ENCODE measurements around the gene IL11. TPM values are rescaled to one million over a fixed set of nuclear protein-coding genes. Genes with fewer than 3 reads are reported as not detected.

IL11 gene
- polyA plus RNA-seq, 2 of the 4 experiments (the other 2 are of a cell fraction), result 52.4 to 100.0 TPM

DNA sequence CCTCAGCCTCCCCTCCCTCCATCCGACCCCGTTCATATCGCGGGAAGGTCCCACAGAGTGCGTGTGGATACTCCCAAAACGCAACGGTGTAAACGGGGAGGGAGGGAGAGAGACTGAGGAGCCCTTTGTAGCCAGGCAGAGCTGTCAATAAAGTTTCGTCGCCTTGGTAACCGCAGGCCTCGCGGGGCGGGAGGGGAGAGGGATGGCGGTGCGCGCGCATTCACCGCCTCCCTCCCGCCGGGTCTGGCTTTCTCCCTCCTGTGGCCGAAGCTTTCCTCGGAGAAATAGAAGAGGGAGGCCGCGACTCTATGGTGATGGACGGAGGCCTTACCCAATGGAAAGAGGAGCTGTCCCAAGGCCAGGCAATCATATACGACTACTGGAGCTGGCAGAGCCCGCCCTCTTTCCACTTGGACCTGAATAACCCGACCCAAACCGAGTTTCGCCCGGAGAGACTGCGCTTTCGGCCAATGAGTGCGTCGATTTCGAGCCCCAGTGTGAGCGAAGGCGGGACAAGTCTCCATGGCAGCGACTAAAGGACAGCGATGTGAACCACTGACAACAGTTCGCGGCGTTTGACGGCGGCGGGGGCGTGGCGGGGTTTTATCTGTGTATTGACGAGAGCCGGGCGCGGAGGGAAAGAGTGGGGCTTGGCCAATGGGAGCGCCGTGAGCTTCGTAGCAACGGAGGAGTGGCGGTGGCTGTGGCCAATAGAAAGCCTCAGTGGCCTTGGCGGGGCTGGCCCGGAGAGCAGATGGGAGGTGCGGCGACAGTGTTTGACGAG lies 31.0 kb downstream of the IL11 start, which contains the start of gene KMT5C (continued):
- TF ChIP-seq, protein P1, sequence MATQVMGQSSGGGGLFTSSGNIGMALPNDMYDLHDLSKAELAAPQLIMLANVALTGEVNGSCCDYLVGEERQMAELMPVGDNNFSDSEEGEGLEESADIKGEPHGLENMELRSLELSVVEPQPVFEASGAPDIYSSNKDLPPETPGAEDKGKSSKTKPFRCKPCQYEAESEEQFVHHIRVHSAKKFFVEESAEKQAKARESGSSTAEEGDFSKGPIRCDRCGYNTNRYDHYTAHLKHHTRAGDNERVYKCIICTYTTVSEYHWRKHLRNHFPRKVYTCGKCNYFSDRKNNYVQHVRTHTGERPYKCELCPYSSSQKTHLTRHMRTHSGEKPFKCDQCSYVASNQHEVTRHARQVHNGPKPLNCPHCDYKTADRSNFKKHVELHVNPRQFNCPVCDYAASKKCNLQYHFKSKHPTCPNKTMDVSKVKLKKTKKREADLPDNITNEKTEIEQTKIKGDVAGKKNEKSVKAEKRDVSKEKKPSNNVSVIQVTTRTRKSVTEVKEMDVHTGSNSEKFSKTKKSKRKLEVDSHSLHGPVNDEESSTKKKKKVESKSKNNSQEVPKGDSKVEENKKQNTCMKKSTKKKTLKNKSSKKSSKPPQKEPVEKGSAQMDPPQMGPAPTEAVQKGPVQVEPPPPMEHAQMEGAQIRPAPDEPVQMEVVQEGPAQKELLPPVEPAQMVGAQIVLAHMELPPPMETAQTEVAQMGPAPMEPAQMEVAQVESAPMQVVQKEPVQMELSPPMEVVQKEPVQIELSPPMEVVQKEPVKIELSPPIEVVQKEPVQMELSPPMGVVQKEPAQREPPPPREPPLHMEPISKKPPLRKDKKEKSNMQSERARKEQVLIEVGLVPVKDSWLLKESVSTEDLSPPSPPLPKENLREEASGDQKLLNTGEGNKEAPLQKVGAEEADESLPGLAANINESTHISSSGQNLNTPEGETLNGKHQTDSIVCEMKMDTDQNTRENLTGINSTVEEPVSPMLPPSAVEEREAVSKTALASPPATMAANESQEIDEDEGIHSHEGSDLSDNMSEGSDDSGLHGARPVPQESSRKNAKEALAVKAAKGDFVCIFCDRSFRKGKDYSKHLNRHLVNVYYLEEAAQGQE (IDR thresholded peaks at IDR 0.05), result 0 out of 2 replicates have a peak, but pooled peaks have one; percentile 6

DNA sequence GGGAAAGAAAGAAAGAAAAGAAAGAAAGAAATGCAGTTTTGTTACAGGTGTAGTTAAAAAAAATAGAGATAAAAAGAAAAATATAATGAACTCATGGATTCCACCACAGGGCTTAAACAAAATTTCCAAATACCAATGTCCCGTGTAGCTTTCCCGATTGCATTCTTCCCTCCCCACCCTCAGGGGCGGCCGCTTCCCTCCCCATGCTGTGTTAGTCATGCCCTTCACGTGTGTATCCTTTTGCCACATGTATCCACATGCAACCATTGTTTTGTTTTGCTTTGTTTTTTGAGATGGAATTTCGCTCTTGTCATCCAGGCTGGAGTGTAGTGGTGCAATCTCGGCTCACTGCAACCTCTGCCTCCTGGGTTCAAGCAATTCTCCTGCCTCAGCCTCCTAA lies 34.2 kb downstream of the IL11 start:
- POLR2A ChIA-PET, result interaction anchor here (0.7 to 1.0 kb wide), 2 partner anchors 42 to 72 kb away, joined by 3 to 5 read pairs; no protein-coding TSS in a partner anchor
- DNase-seq (ENCODE audit: low read depth in 1 of 2, low spot score in 1 of 2), result no peak
- no peaks in the 10 kb centered on the region for H3K9me3 ChIP-seq
- no peak for FAIRE-seq
- no peak for ATAC-seq
- no peak overlapping the region for H3K4me2 ChIP-seq
- 66% methylated on average over 7 of the region's 7 CpGs for WGBS (ENCODE audit: missing lambda C conversion rate)
- H3K4me1 ChIP-seq, result peaks cover 10% of the 10 kb centered on the region
- CTCF ChIA-PET, result interaction anchor here (0.7 to 4.9 kb wide), 5 partner anchors 11 to 73 kb away, joined by 3 to 84 read pairs (median 24); partner anchors contain the start of gene TMEM150B
- H3K27ac ChIP-seq, result no peak overlapping the region
- no peak overlapping the region for H3K4me3 ChIP-seq
- no peak for TF ChIP-seq RNF2 (IDR thresholded peaks at IDR 0.05; ENCODE audit: borderline replicate concordance, low read depth)
- no peak for TF ChIP-seq EHMT2 (IDR thresholded peaks at IDR 0.05; ENCODE audit: low read depth)
- no peak for TF ChIP-seq FOSL2 (IDR thresholded peaks at IDR 0.05)
- TF ChIP-seq FOSL2 (CRISPR knock-in tag; IDR thresholded peaks at IDR 0.05), result no peak
- TF ChIP-seq, protein P2, sequence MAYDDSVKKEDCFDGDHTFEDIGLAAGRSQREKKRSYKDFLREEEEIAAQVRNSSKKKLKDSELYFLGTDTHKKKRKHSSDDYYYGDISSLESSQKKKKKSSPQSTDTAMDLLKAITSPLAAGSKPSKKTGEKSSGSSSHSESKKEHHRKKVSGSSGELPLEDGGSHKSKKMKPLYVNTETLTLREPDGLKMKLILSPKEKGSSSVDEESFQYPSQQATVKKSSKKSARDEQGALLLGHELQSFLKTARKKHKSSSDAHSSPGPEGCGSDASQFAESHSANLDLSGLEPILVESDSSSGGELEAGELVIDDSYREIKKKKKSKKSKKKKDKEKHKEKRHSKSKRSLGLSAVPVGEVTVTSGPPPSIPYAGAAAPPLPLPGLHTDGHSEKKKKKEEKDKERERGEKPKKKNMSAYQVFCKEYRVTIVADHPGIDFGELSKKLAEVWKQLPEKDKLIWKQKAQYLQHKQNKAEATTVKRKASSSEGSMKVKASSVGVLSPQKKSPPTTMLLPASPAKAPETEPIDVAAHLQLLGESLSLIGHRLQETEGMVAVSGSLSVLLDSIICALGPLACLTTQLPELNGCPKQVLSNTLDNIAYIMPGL (CRISPR knock-in tag; IDR thresholded peaks at IDR 0.05; ENCODE audit: borderline replicate concordance), result no peak
- TF ChIP-seq, protein P3, sequence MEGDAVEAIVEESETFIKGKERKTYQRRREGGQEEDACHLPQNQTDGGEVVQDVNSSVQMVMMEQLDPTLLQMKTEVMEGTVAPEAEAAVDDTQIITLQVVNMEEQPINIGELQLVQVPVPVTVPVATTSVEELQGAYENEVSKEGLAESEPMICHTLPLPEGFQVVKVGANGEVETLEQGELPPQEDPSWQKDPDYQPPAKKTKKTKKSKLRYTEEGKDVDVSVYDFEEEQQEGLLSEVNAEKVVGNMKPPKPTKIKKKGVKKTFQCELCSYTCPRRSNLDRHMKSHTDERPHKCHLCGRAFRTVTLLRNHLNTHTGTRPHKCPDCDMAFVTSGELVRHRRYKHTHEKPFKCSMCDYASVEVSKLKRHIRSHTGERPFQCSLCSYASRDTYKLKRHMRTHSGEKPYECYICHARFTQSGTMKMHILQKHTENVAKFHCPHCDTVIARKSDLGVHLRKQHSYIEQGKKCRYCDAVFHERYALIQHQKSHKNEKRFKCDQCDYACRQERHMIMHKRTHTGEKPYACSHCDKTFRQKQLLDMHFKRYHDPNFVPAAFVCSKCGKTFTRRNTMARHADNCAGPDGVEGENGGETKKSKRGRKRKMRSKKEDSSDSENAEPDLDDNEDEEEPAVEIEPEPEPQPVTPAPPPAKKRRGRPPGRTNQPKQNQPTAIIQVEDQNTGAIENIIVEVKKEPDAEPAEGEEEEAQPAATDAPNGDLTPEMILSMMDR (IDR thresholded peaks at IDR 0.05), result no peak
- no peak for TF ChIP-seq POLR2A (IDR thresholded peaks at IDR 0.05; ENCODE audit: low read length)
- TF ChIP-seq FOSB (CRISPR knock-in tag; IDR thresholded peaks at IDR 0.05), result no peak

DNA sequence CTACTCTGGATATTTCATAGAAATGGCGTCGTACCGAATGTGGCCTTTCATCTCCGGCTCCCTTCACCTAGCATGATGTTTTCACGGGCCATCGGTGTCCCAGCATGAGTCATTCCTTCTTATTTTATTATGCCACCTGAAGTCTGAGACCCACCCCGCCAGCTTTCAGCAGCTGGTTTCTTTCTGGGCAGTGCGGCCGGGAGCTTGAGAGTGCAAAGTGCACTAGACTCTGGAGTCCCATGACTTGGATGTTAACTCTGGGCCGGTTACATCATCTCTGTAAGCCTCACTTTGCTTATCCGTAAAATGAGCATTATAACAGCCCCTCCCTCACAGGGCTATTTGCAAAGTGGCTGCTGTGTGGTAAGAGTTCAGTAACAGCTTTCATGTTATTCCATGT lies 36.4 kb downstream of the IL11 start:
- peak overlapping the region; percentile 1; the same call in 1 of the 3 replicates for H3K4me2 ChIP-seq
- H3K4me3 ChIP-seq, result no peak overlapping the region
- H3K9me3 ChIP-seq, result no peaks in the 10 kb centered on the region
- POLR2A ChIA-PET, result no interaction called here
- TF ChIP-seq FOSL2 (IDR thresholded peaks at IDR 0.05) (no peak), FOSL2 (CRISPR knock-in tag; IDR thresholded peaks at IDR 0.05) (peak; percentile 29; the same call in 1 of the 2 replicates), BHLHE40 (IDR thresholded peaks at IDR 0.05; ENCODE audit: low read depth, low read length) (no peak)
- ATAC-seq (no peak), DNase-seq (ENCODE audit: low read depth in 1 of 2, low spot score in 1 of 2) (no peak), FAIRE-seq (no peak)
- 70% methylated on average over 11 of the region's 11 CpGs for WGBS (ENCODE audit: missing lambda C conversion rate)
- peak overlapping the region in 1 of 2 experiments; percentile 20; a peak in 3 of 6 replicates for H3K27ac ChIP-seq
- CTCF ChIA-PET, result interaction anchor here (1.2 to 4.4 kb wide), 3 partner anchors 12 to 50 kb away, joined by 4 to 34 read pairs (median 5); no protein-coding TSS in a partner anchor
- H3K4me1 ChIP-seq, result peaks cover 10% of the 10 kb centered on the region
